Measurements from ENCODE around the gene ROR2. TPM values are rescaled to one million over a fixed set of nuclear protein-coding genes. Genes with fewer than 3 reads are reported as not detected.

The ROR2 gene
- total RNA-seq, 4 donors from 2014 or later, result 9.5 to 17.7 (median 15.9) TPM

- intact Hi-C loops (cut with DNase I), result no loop called here
- Histone ChIP-seq H3K4me3 (replicated peaks in 1 of 3) (no peak overlapping the region), H3K4me1 (no peaks in the 10 kb centered on the region), H3K9me3 (no peaks in the 10 kb centered on the region), H3K36me3 (no peaks in the 10 kb centered on the region), H3K27me3 (no peaks in the 10 kb centered on the region), H3K27ac (no peak overlapping the region)
- WGBS, 2 donors, result 85 to 86% methylated on average over 8 of the region's 8 CpGs
- DNase-seq, result no peak
- no peak for TF ChIP-seq CTCF (IDR thresholded peaks at IDR 0.05)
- no peak for TF ChIP-seq POLR2A (IDR thresholded peaks at IDR 0.05)
Observed at GRCh38 chr9:91678807-91679580, 271.0 kb downstream of the ROR2 start.

DNA sequence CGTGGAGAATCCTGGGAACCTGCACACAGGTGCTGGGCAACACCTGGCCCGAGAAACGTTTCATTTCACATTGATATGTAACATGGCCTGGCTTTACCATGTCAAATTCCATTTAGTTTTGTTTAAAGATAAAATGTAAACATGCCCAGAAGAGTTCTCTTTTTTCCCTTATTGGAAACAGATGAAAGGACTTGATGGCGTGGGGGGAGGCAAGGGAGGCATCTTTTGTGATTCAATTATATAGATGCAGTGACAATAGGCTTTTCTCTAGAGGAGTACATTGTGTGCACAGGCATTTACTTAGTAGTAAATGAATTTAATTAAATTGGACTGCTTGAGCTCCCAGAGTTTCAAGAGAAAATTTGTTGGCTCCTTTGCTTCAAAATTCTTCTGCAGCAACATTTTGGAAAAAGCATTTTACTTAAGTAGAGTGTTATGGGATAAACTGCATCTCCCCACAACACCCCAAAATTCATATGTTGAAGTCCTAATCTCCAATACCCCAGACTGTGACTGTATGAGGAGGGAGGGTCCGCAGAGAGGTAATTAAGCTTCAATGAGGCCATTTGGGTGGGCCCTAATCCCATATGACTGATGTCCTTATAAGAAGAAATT is 272.1 kb downstream of the ROR2 start:
- H3K27ac ChIP-seq, result no peak overlapping the region
- H3K4me1 ChIP-seq, result no peaks in the 10 kb centered on the region
- TF ChIP-seq POLR2A (IDR thresholded peaks at IDR 0.05) (no peak), CTCF (IDR thresholded peaks at IDR 0.05) (no peak)
- H3K4me3 ChIP-seq (replicated peaks in 1 of 3), result no peak overlapping the region
- H3K9me3 ChIP-seq, result no peaks in the 10 kb centered on the region
- intact Hi-C loops (cut with DNase I), result no loop called here
- no peak for DNase-seq
- H3K36me3 ChIP-seq, result no peaks in the 10 kb centered on the region
- WGBS, 2 donors, result 81 to 82% methylated on average over 5 of the region's 5 CpGs
- no peaks in the 10 kb centered on the region for H3K27me3 ChIP-seq

GRCh38 chr9:91677331-91677730 is 272.7 kb downstream of the ROR2 start:
- H3K27ac ChIP-seq, result no peak overlapping the region
- H3K36me3 ChIP-seq, result no peaks in the 10 kb centered on the region
- H3K27me3 ChIP-seq, result no peaks in the 10 kb centered on the region
- H3K4me3 ChIP-seq (replicated peaks in 1 of 3), result no peak overlapping the region
- TF ChIP-seq POLR2A (IDR thresholded peaks at IDR 0.05), result no peak
- TF ChIP-seq CTCF (IDR thresholded peaks at IDR 0.05), result no peak
- no peaks in the 10 kb centered on the region for H3K4me1 ChIP-seq
- intact Hi-C loops (cut with DNase I), result no loop called here
- no peaks in the 10 kb centered on the region for H3K9me3 ChIP-seq
- 58 to 59% methylated on average over 3 of the region's 3 CpGs for WGBS, 2 donors
- DNase-seq, result no peak

DNA sequence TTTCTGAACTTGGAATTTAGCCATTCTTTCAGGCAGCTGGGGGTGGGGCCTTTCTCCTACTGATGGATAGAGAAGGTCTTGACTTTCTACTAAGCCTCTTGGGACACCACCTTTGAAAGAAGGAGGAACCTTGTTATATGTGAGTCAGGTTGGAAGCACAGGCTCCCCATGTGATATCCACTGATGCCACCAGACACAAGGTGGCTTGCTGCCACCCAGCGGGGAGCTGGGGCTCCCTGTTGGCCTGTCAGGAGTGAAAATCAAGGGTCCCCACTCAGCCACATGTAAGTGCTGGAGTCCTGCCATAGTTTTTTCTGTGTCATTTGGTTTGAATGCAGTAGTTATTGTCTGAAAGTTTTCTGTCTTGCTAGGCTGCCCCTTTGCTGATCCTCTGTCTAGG is 274.0 kb downstream of the ROR2 start:
- intact Hi-C loops (cut with DNase I), result no loop called here
- WGBS, 2 donors, result 17 to 57% methylated on average over 1 of the region's 1 CpG
- H3K27me3 ChIP-seq, result no peaks in the 10 kb centered on the region
- no peak overlapping the region for H3K27ac ChIP-seq
- DNase-seq, result peak; percentile 53 to 61
- H3K9me3 ChIP-seq, result no peaks in the 10 kb centered on the region
- H3K4me3 ChIP-seq (replicated peaks in 1 of 3), result no peak overlapping the region
- H3K36me3 ChIP-seq, result no peaks in the 10 kb centered on the region
- H3K4me1 ChIP-seq, result no peaks in the 10 kb centered on the region
- TF ChIP-seq POLR2A (IDR thresholded peaks at IDR 0.05) (no peak), CTCF (IDR thresholded peaks at IDR 0.05) (peak in 2 of 6 experiments; percentile 21 to 25)

- no peak for DNase-seq
Observed at GRCh38 chr9:91664663-91665062, 285.4 kb downstream of the ROR2 start.

More at GRCh38 chr9:91664663-91665062, 285.4 kb downstream of the ROR2 start:
- 78 to 79% methylated on average over 8 of the region's 8 CpGs for WGBS, 2 donors
- Histone ChIP-seq H3K36me3 (no peaks in the 10 kb centered on the region), H3K4me1 (no peaks in the 10 kb centered on the region), H3K27ac (no peak overlapping the region), H3K4me3 (replicated peaks in 1 of 3) (no peak overlapping the region), H3K9me3 (no peaks in the 10 kb centered on the region), H3K27me3 (no peaks in the 10 kb centered on the region)
- intact Hi-C loops (cut with DNase I), result no loop called here
- TF ChIP-seq POLR2A (IDR thresholded peaks at IDR 0.05) (no peak), CTCF (IDR thresholded peaks at IDR 0.05) (no peak)

All from thyroid gland (tissue), 4 donors.